Astrocyte (in vitro differentiated cells and primary cell): ENCODE results near the gene JMJD1C. TPM values are rescaled to one million over a fixed set of nuclear protein-coding genes. Genes with fewer than 3 reads are reported as not detected.

Experiments used
- DNase-seq: peaks from one replicate; pipeline ENCODE4 v3.0.0-alpha.2; 2010; ENCODE audit warnings: low read depth
- FAIRE-seq: peaks from 2 replicates; lab custom pipeline; 2011; peaks lifted over from hg19 to GRCh38; lab: Jason Lieb, UNC
- H2AFZ ChIP-seq: 2 replicates; pipeline ENCODE4 v1.6.0; 2012; ENCODE audit warnings: low read depth, low read length, inconsistent platforms
- H3K27ac ChIP-seq: 2 replicates; pipeline ENCODE4 v1.5.1; 2011; ENCODE audit warnings: low read depth, low read length, inconsistent platforms
- H3K27me3 ChIP-seq: 2 replicates; pipeline ENCODE4 v1.6.0; 2011; ENCODE audit warnings: low read length, inconsistent platforms; ENCODE audit not compliant: insufficient read depth
- H3K36me3 ChIP-seq: 2 replicates; pipeline ENCODE4 v1.5.1; 2011; ENCODE audit warnings: low read length, inconsistent platforms; ENCODE audit not compliant: insufficient read depth
- H3K4me1 ChIP-seq: 2 replicates; pipeline ENCODE4 v1.5.1; 2011; ENCODE audit warnings: low read length, inconsistent platforms; ENCODE audit not compliant: insufficient read depth
- H3K4me2 ChIP-seq: 2 replicates; pipeline ENCODE4 v1.6.0; 2012; ENCODE audit warnings: low read length, inconsistent platforms
- H3K4me3 ChIP-seq: 2 replicates; pipeline ENCODE4 v1.5.1; 2011; ENCODE audit warnings: low read depth, mild to moderate bottlenecking, low read length, inconsistent platforms; ENCODE audit not compliant: insufficient read depth
- H3K79me2 ChIP-seq: 2 replicates; pipeline ENCODE4 v1.6.0; 2012; ENCODE audit warnings: mild to moderate bottlenecking, low read length, inconsistent platforms; ENCODE audit not compliant: insufficient read depth
- H3K9ac ChIP-seq: 2 replicates; pipeline ENCODE4 v1.6.0; 2012; ENCODE audit warnings: mild to moderate bottlenecking, low read length, inconsistent platforms
- H3K9me3 ChIP-seq: 2 replicates; pipeline ENCODE4 v1.5.1; 2012; ENCODE audit warnings: low read depth, mild to moderate bottlenecking, low read length, inconsistent platforms; ENCODE audit not compliant: insufficient read depth
- H4K20me1 ChIP-seq: 2 replicates; pipeline ENCODE4 v1.6.0; 2012; ENCODE audit warnings: low read length, inconsistent platforms; ENCODE audit not compliant: insufficient read depth
- H3K27ac Mint-ChIP-seq: one replicate; pipeline ENCODE4 v1.8.0; 2021; ENCODE audit warnings: mild to moderate bottlenecking, mixed read lengths; ENCODE audit not compliant: unreplicated experiment
- H3K27me3 Mint-ChIP-seq: one replicate; pipeline ENCODE4 v1.8.0; 2021; ENCODE audit warnings: low read depth, mixed read lengths; ENCODE audit not compliant: unreplicated experiment
- H3K36me3 Mint-ChIP-seq: one replicate; pipeline ENCODE4 v1.8.0; 2021; ENCODE audit warnings: low read depth, mixed read lengths; ENCODE audit not compliant: unreplicated experiment
- H3K4me1 Mint-ChIP-seq: one replicate; pipeline ENCODE4 v1.8.0; 2021; ENCODE audit warnings: low read depth, mixed read lengths; ENCODE audit not compliant: unreplicated experiment
- H3K4me3 Mint-ChIP-seq: one replicate; pipeline ENCODE4 v1.8.0; 2021; ENCODE audit warnings: mild to moderate bottlenecking, moderate library complexity, mixed read lengths; ENCODE audit not compliant: unreplicated experiment
- H3K9me3 Mint-ChIP-seq: one replicate; pipeline ENCODE4 v1.8.0; 2021; ENCODE audit warnings: mild to moderate bottlenecking, mixed read lengths; ENCODE audit not compliant: unreplicated experiment
- EZH2 ChIP-seq: IDR thresholded peaks from 2 replicates; pipeline ENCODE4 v1.6.1; 2012; ENCODE audit warnings: mild to moderate bottlenecking, low read length, inconsistent platforms; ENCODE audit not compliant: insufficient read depth
- total RNA-seq: library from RNA; stranded (reverse); gene quantifications from 2 replicates; pipeline ENCODE4 v1.2.1, GENCODE V29; 2021
- TF ChIP-seq, protein P1 (sequence below): IDR thresholded peaks from 2 replicates; pipeline ENCODE4 v1.5.1; 2011; ENCODE audit warnings: low read depth, mild to moderate bottlenecking, inconsistent platforms, low read length, moderate library complexity; ENCODE audit not compliant: insufficient read depth

The JMJD1C gene
- total RNA-seq, 1 donor from 2014 or later, result 61.0 TPM

DNA sequence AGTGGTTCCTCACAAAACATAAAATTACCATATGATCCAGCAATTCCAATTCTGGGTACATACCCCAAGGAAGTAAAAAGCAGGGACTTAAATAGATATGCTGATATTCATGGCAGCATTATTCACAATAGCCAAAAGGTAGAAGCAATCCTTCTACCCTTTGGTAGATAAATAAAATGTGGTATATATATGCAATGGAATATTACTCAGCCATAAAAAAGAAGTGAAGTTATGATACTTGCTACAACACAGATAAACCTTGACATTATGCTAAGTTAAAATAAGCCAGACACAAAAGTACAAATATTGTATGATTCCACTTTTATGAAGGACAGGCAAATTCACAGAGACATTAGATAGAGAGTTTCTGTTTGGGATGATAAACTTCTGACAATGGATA is 13.3 kb downstream of the JMJD1C start:
- Histone ChIP-seq H3K4me2 (no peak overlapping the region), H3K9me3 (no peaks in the 10 kb centered on the region), H2AFZ (no peak overlapping the region), H3K4me1 (peaks cover 11% of the 10 kb centered on the region), H3K27ac (no peak overlapping the region), H3K79me2 (peaks cover 89% of the 10 kb centered on the region), H3K4me3 (no peak overlapping the region), H3K36me3 (no peaks in the 10 kb centered on the region), H3K27me3 (no peaks in the 10 kb centered on the region), H3K9ac (no peak overlapping the region), H4K20me1 (peaks cover 25% of the 10 kb centered on the region)
- FAIRE-seq (no peak), DNase-seq (no peak)
- H3K4me1 Mint-ChIP-seq, result peaks cover 13% of the 10 kb centered on the region
- H3K36me3 Mint-ChIP-seq, result no peaks in the 10 kb centered on the region
- no peaks in the 10 kb centered on the region for H3K27me3 Mint-ChIP-seq
- no peak overlapping the region for H3K4me3 Mint-ChIP-seq
- H3K9me3 Mint-ChIP-seq, result no peaks in the 10 kb centered on the region
- H3K27ac Mint-ChIP-seq, result no peak overlapping the region
- TF ChIP-seq, protein P1, sequence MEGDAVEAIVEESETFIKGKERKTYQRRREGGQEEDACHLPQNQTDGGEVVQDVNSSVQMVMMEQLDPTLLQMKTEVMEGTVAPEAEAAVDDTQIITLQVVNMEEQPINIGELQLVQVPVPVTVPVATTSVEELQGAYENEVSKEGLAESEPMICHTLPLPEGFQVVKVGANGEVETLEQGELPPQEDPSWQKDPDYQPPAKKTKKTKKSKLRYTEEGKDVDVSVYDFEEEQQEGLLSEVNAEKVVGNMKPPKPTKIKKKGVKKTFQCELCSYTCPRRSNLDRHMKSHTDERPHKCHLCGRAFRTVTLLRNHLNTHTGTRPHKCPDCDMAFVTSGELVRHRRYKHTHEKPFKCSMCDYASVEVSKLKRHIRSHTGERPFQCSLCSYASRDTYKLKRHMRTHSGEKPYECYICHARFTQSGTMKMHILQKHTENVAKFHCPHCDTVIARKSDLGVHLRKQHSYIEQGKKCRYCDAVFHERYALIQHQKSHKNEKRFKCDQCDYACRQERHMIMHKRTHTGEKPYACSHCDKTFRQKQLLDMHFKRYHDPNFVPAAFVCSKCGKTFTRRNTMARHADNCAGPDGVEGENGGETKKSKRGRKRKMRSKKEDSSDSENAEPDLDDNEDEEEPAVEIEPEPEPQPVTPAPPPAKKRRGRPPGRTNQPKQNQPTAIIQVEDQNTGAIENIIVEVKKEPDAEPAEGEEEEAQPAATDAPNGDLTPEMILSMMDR, result no peak
- no peak for TF ChIP-seq EZH2

DNA sequence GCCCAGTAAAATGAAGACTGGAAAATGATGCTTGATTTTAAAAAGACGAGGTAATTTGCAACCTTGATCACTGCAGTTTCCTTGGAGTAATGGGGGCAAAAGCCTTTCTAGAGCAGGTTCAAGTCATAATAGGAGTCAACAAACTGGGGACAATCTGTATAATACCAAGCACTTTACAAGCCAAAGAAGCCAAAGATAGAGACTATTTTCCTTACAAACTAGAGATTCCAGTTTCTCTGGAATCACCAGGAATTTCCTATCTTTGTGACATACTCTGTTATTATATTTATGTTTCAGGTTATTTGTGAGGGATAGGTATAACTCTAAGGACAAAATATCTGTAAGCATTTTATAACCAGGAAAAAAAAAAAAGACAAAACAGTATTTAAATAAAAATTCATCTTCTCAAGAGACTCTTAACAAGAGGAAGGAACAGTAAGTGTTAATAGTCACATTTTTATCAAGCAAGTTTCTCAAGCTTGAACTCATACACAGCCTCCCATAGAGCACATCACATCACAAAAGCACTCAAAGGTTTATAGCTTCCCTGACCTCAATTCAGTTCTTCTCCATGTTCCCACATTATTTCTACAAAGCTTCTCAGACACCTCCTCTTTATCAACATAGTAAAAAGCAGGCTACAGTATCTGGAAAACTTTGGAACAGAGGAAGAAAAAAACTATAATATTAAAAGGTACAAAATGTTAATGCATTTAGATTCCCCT is 18.9 kb downstream of the JMJD1C start:
- H3K4me1 ChIP-seq, result no peaks in the 10 kb centered on the region
- no peak overlapping the region for H3K27ac ChIP-seq
- H3K4me2 ChIP-seq, result no peak overlapping the region
- no peaks in the 10 kb centered on the region for H3K36me3 ChIP-seq
- no peaks in the 10 kb centered on the region for H3K9me3 Mint-ChIP-seq
- H4K20me1 ChIP-seq, result peaks cover 57% of the 10 kb centered on the region
- peaks cover 95% of the 10 kb centered on the region for H3K79me2 ChIP-seq
- no peaks in the 10 kb centered on the region for H3K27me3 Mint-ChIP-seq
- TF ChIP-seq EZH2, result no peak
- TF ChIP-seq, protein P1, result no peak
- FAIRE-seq, result no peak
- no peak overlapping the region for H3K4me3 Mint-ChIP-seq
- H3K4me1 Mint-ChIP-seq, result peaks cover 2% of the 10 kb centered on the region
- no peak overlapping the region for H3K4me3 ChIP-seq
- peaks cover 3% of the 10 kb centered on the region for H3K36me3 Mint-ChIP-seq
- no peak overlapping the region for H3K9ac ChIP-seq
- no peaks in the 10 kb centered on the region for H3K9me3 ChIP-seq
- no peaks in the 10 kb centered on the region for H3K27me3 ChIP-seq
- no peak overlapping the region for H3K27ac Mint-ChIP-seq
- DNase-seq, result no peak
- H2AFZ ChIP-seq, result no peak overlapping the region

DNA sequence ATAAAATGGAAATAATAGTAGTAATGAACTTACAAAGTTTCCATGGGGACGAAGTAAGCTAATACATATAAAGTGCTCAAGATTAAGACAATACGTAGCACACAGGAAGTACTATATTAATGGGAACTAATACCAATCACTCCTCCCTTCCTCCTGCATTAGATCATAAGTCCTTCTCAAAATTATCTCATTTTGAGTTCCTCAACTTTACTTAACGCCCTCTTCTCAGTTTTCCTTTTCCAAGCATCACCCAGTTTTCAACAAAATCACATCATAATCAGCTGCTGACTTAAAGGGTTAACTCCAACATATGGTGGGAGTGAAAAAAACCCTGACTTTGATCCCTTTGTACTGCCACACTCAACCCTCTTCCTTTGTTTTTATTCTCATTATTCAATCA is 24.4 kb downstream of the JMJD1C start:
- no peak for FAIRE-seq
- TF ChIP-seq EZH2, result no peak
- TF ChIP-seq, protein P1, result no peak
- H3K4me1 Mint-ChIP-seq, result peaks cover 10% of the 10 kb centered on the region
- H3K9me3 Mint-ChIP-seq, result no peaks in the 10 kb centered on the region
- peaks cover 92% of the 10 kb centered on the region for H3K79me2 ChIP-seq
- H3K4me1 ChIP-seq, result peaks cover 9% of the 10 kb centered on the region
- peaks cover 76% of the 10 kb centered on the region for H4K20me1 ChIP-seq
- H3K4me3 ChIP-seq, result no peak overlapping the region
- no peak for DNase-seq
- no peak overlapping the region for H2AFZ ChIP-seq
- H3K36me3 ChIP-seq, result no peaks in the 10 kb centered on the region
- no peak overlapping the region for H3K27ac Mint-ChIP-seq
- no peak overlapping the region for H3K9ac ChIP-seq
- no peaks in the 10 kb centered on the region for H3K9me3 ChIP-seq
- no peak overlapping the region for H3K4me3 Mint-ChIP-seq
- H3K27me3 ChIP-seq, result no peaks in the 10 kb centered on the region
- no peak overlapping the region for H3K4me2 ChIP-seq
- peaks cover 3% of the 10 kb centered on the region for H3K36me3 Mint-ChIP-seq
- no peak overlapping the region for H3K27ac ChIP-seq
- H3K27me3 Mint-ChIP-seq, result no peaks in the 10 kb centered on the region
